GM21717 (cell line): Measurements from ENCODE around the gene LLGL1.
A peak's percentile ranks its signal among the peaks of the same experiment; 100 is the strongest.
"Not testable (repeated sequence)": the region's sequence is repeated elsewhere in the genome, so short reads cannot be mapped to it uniquely, and the experiment has no call there.

Experiments
- ATAC-seq: cut with Tn5 transposase; IDR thresholded peaks from one replicate; pipeline ENCODE4 v1.9.1; 2021; ENCODE audit warnings: mild to moderate bottlenecking, moderate library complexity; ENCODE audit not compliant: unreplicated experiment

The LLGL1 gene

DNA sequence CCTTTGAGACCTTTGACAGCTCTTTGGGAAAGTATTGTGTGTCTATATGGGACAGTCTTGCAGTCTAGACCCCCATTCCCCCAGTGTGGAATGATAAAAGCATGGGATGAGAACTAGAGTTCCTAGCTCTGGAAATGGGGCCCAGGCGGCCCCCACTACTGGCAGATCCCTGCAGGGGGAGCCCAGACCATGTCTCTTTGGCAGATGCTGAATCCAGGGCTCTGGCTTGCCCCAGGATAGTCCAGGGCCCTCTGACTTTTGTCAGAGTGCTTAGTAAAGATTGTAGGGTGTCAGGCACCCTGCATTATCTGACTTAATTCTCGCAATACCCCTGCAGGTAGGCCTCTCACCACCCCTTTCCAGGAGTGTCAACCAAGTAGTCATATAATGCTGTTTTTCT is 33.5 kb upstream of the LLGL1 start:
- ATAC-seq: no peak

DNA sequence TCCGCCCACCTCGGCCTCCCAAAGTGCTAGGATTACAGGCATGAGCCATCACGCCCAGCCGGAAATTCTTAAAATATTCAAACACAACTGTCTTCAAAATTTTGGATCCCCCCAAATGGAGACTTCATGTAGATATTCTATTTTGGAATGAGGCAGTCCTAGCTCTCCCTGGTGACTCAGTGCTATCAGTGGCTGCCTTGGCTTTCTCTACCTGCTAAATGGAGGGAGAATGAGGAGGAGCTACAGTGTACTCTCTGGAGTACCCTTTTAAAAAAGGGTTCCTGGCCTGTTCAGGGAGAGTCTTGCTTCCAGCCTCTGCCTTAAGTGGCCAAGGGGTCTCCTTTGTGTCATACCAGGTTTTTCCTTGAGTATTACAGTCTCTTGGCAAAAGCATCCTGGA is 31.0 kb upstream of the LLGL1 start:
- ATAC-seq: no peak

GRCh38 chr17:18194804-18195203 is 30.6 kb upstream of the LLGL1 start:
- no peak for ATAC-seq

GRCh38 chr17:18195246-18195645 is 30.2 kb upstream of the LLGL1 start:
- no peak for ATAC-seq

DNA sequence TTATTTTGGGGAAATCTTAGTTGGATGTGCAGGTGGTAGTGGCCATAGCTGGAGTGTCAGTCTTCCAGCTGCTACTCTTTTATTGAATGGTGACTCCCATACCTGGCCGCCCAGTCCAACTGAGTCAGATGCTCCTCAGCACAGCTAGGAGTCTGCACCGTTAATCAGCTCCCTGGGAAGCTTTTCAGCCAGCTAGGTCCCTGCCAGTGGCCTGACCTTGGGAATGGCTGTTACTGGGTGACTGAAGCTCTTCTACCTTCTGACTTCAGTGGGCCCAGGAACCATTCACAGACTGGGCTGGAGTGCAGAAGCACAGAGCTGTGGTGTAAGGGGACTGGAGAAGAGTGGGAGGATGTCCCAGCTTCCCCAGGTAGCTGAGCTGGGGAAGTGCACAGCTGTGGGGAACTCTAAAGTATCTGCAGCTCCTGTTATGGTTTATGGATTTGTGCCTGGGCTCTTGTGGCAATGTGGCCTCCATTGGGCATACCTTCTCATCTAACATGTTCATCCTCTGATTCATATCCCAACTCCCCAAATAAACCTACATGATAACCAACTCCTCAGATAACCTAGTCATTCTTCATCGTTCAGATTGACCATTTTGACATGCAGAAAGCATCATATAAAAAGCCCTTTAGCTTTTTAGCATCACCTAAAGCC is 27.8 kb upstream of the LLGL1 start:
- ATAC-seq: no peak

GRCh38 chr17:18198530-18198929 is 26.9 kb upstream of the LLGL1 start:
- no peak for ATAC-seq

- ATAC-seq: no peak
Observed at GRCh38 chr17:18201108-18201507, 24.3 kb upstream of the LLGL1 start.

DNA sequence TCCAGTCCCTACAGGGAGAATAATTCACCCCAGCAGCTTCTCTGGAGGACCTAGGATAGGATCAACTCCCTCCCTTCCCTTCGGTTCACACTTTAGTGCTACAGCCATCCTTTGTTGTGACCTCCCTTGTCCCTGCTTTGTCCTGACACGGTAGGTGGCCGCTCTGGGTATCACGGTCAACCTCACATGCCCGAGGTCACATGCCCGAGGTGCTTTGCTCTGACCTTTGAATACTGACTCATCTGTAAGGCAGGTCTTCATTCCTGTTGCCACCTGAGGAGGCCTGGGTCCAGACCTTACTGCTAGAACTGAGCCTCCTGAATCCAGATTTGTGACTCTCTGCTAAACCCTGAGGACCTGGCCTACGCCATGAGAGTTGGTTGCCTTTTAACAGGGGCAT is 22.1 kb upstream of the LLGL1 start:
- ATAC-seq: no peak

- ATAC-seq: no peak
Observed at GRCh38 chr17:18205861-18206260, 19.6 kb upstream of the LLGL1 start.

- no peak for ATAC-seq
Observed at GRCh38 chr17:18206962-18207361, 18.5 kb upstream of the LLGL1 start.

DNA sequence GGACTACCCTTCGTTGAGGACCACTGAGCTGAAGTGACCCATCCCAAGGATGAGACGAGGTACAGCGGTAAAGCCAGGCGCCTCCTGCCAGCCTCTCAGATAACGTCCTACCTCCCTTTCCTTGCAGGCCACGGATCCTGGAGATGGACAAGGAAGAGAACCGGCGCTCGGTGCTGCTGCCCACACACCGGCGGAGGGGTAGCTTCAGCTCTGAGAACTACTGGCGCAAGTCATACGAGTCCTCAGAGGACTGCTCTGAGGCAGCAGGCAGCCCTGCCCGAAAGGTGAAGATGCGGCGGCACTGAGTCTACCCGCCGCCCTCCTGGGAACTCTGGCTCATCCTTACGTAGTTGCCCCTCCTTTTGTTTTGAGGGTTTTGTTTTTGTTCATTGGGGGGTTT is 17.3 kb upstream of the LLGL1 start:
- no peak for ATAC-seq

DNA sequence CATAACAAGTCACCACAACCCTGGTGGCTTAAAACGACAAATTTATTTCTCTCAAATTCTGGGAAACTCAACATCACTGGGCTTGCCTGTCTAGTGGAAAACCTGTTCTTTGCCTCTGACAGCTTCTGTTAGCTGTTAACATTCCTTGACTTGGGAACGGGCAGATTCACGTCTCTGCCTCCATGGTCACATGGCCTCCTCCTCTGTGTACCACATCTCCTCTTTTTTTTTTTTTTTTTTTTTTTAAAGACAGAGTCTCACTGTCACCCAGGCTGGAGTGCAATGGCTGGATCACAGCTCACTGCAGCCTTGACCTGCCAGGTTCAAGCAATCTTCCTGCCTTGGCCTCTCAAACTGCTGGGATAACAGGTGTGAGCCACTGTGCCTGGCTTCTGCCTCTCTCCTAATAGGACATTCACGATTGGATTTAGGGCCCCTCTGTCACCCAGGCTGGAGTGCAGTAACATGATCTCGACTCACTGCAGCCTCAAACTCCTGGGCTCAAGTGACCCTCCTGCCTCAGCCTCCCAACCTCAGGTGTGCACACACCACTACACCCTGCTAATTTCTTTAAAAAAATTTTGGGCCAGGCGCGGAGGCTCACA is 11.7 kb upstream of the LLGL1 start:
- no peak for ATAC-seq

GRCh38 chr17:18216906-18217305 is 8.5 kb upstream of the LLGL1 start:
- ATAC-seq: not testable (repeated sequence)

GRCh38 chr17:18217412-18218015 is 7.9 kb upstream of the LLGL1 start:
- no peak for ATAC-seq

DNA sequence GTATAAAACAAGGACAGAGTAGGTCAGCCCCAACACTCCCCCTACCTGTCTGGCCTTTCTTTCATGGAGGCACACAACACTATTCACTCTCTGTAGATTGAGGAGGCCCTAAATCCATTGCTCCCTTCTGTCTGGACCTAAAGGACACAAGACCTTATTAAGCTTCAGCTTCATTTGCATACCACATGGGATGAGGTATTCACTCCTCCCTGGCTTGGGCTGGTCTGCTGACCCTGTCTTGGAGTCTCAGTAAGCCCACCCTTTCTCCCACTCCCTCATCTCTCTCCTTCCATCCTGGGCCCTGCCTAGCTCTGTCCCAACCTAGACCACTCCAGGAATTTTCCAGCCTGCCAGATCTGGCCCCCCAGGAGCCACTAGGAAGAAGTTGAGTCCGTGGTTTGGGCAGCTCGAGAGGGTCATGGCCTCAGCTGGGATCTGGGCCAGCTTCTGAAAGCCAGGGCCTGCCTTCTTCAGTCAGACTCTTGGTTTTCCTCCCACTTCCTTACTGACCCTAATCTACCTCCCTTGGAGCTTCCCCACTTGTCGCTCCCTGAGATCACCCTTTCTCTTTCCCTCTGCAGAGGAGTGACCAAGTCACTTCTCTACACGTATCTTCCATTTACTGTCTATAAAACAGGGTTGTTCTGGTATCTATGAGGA is 6.5 kb upstream of the LLGL1 start:
- no peak for ATAC-seq

DNA sequence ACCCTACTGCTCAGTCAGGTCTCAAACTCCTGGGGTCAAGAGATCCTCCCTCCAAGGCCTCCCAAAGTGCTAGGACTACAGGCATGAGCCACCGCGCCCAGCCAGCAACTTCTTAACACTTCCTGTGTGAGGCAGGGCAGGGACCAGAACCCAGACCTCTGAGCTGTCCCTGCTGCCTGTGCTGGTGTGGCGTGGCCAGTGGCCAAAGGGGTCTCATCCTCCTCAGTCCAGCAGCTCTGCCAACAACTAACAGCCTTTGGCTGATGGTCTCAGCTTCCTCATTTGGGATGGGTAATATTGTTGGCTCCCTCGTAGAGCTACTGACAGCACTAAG is 1.4 kb upstream of the LLGL1 start:
- ATAC-seq: no peak

DNA sequence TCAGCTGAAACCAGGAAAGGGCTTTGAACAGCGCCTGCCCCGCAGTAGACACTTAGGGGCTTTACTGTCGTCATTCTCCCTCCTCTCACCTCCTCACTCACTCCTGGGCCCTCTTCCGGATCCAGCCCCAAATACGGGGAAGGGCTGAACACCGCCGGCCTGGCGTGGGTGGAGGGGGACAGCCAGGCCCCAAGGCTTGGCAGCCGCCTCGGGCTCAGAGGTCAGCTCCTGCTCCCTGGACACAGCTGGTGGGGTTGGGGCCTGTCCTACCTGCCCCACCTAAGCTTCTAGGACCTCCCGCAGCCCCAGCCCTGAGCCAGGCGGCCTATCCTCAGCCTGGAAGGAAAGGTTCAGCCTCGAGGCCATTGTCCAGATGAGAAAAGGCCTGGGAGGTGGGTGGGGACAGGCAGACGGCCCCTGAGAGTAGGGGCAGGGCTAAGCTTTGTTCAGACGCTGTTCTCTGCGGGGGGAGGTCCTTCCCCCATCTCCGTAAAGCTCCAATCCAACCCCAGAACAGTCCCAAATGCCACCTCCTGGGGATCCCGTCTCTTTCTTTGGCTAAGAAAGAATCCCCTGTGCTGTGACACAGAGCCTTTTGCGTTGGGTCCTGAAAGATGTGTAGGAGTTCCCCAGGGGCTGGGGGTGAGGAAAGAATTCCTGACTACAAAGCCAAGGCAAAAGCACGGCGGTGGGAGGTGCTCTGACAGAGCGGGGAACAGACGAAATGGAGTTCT is 881 bp upstream of the LLGL1 start:
- no peak for ATAC-seq

- ATAC-seq: peak; percentile 13
Observed at GRCh38 chr17:18225642-18226283, 328 bp downstream of the LLGL1 start.

DNA sequence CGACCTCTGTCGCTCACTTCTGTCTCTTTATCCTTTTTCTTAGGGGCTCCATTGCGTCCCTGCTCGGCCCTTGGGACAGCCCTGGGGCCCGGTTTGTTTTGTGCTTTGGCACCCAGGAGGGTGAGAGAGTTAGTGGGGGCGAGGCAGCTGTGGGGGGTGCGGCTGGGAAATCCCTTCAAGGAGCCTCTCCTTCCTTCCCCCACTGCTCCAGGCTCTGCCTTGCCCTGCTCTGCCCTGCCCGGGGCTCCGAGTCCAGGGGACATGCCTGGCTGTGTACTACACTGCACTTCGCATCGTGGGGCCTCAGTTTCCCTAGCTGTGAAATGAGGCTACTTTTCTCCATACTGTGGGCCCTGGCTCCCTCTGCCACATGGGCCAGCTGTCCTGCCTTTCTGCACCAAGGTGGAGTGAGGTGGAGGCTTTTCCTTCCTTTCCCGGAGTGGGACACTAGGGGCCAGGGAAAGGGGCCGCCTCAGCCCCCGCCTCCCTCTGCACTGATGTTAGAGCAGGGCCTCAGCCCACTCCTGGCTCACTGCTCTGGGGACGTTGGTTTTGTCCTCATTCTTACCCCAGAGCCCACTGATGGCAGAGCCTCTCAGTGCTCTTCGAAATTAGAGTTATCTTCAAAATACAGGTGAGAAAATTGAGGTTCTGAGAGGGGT is 980 bp downstream of the LLGL1 start:
- no peak for ATAC-seq

- no peak for ATAC-seq
Observed at GRCh38 chr17:18227635-18228034, 2.2 kb downstream of the LLGL1 start.
